Ectodermal cell (in vitro differentiated cells): ENCODE data around the gene CKLF.
"Not testable (repeated sequence)": the region's sequence is repeated elsewhere in the genome, so short reads cannot be mapped to it uniquely, and the experiment has no call there.

ENCODE experiments used
- H3K27ac ChIP-seq: 2 replicates; pipeline ENCODE4 v1.7.0; 2013; ENCODE audit warnings: mild to moderate bottlenecking, low read depth, low read length; ENCODE audit not compliant: insufficient read depth, poor library complexity, severe bottlenecking
- H3K27me3 ChIP-seq: 2 replicates; pipeline ENCODE4 v1.7.0; 2013; ENCODE audit warnings: mild to moderate bottlenecking, low read length; ENCODE audit not compliant: insufficient read depth, control insufficient read depth, poor library complexity, severe bottlenecking
- H3K36me3 ChIP-seq: one replicate; pipeline ENCODE4 v1.7.0; 2013; ENCODE audit warnings: low read length; ENCODE audit not compliant: control insufficient read depth, insufficient read depth
- H3K4me1 ChIP-seq: one replicate; pipeline ENCODE4 v1.7.0; 2013; ENCODE audit warnings: low read length; ENCODE audit not compliant: control insufficient read depth, insufficient read depth
- H3K4me3 ChIP-seq: 2 replicates; pipeline ENCODE4 v1.7.0; 2013; ENCODE audit warnings: low read depth, low read length, control low read depth; ENCODE audit not compliant: insufficient read depth
- H3K9me3 ChIP-seq: 2 replicates; pipeline ENCODE4 v1.7.0; 2013; ENCODE audit warnings: mild to moderate bottlenecking, low read length, moderate library complexity; ENCODE audit not compliant: control insufficient read depth
- WGBS, 2 experiments: methylation state at CpG; one replicate each; pipeline ENCODE4 v1.1.7; 2013; ENCODE audit warnings: missing lambda C conversion rate in 2 of 2; 5-methylcytosine and 5-hydroxymethylcytosine counted together

CKLF gene

GRCh38 chr16:66585481-66586239, 33.3 kb downstream of the CKLF start:
- H3K27ac ChIP-seq = no peak overlapping the region
- H3K36me3 ChIP-seq = no peaks in the 10 kb centered on the region
- H3K4me1 ChIP-seq = peaks cover 7% of the 10 kb centered on the region
- 87 to 91% methylated on average over 10 of the region's 10 CpGs for WGBS, 2 experiments
- H3K27me3 ChIP-seq = no peaks in the 10 kb centered on the region
- no peaks in the 10 kb centered on the region for H3K9me3 ChIP-seq
- no peak overlapping the region for H3K4me3 ChIP-seq

- H3K9me3 ChIP-seq = no peaks in the 10 kb centered on the region
These were observed 35.7 kb downstream of the CKLF start for GRCh38 chr16:66587881-66588600.

DNA sequence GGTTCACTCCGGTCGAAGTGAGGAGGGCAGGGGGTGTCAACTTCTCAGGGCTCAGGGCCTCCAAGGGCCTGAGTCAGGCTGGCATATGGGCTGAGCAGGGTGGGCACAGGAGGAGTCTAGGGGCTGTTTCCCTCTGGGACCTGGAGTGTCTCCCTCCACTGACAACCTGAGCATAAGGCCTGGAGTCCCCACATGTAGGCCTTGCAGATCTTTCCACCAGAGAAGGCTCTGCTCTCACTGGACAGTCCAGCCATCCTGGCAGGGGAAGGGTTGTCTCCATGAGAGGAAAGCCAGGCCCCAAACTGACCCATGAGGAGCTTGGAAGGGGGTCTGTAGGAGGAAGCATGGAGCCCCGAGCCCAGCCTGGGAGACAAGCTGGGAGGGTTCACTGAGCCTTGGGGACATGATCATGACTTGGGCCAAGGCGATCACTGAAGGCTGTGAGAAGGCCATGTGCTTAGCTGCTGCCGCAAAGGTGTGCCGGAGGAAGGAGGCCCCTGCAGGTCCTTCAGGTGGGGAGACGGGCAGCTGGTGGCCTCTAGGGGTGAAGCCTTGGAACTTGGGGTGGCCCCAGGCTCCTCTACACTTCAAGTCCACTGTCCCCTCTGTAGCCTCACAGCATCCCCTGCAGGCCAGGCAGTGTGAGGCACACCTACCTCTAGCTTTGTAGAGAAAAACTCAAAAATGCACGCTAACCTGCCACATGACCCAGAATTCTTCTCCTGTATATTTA, 36.8 kb downstream of the CKLF start:
- H3K27me3 ChIP-seq = no peaks in the 10 kb centered on the region
- WGBS, 2 experiments = 85 to 91% methylated on average over 8 of the region's 8 CpGs
- no peaks in the 10 kb centered on the region for H3K36me3 ChIP-seq
- H3K9me3 ChIP-seq = no peaks in the 10 kb centered on the region
- H3K4me3 ChIP-seq = no peak overlapping the region
- H3K4me1 ChIP-seq = no peaks in the 10 kb centered on the region
- no peak overlapping the region for H3K27ac ChIP-seq

More at GRCh38 chr16:66587881-66588600, 35.7 kb downstream of the CKLF start:
- Histone ChIP-seq H3K27ac (no peak overlapping the region), H3K4me3 (no peak overlapping the region), H3K4me1 (no peaks in the 10 kb centered on the region), H3K27me3 (no peaks in the 10 kb centered on the region), H3K36me3 (no peaks in the 10 kb centered on the region)
- 94% methylated on average over 7 of the region's 7 CpGs for WGBS, 2 experiments

DNA sequence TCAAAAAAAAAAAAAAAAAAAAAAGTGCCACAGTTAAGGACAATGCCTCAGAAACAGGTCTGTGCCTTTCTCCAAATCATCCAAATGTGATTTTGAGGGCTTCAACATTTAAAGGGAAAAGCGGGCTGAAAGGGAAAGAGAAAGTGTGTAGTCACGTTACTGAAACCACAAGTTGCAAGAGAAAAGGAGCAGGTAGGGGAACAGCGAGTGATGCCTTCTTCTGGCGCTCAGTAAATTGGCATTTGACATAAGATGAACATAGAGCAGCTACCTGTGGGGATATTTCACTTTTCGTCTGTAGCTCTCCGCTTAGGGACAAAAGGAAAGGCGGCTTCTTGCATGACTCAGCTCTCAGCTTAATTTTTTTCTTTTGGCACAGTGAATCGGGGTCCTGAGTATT, 37.9 kb downstream of the CKLF start:
- 89 to 91% methylated on average over 8 of the region's 8 CpGs for WGBS, 2 experiments
- H3K9me3 ChIP-seq = no peaks in the 10 kb centered on the region
- H3K27me3 ChIP-seq = no peaks in the 10 kb centered on the region
- H3K4me1 ChIP-seq = no peaks in the 10 kb centered on the region
- H3K27ac ChIP-seq = no peak overlapping the region
- H3K4me3 ChIP-seq = no peak overlapping the region
- H3K36me3 ChIP-seq = no peaks in the 10 kb centered on the region

- H3K27ac ChIP-seq = no peak overlapping the region
- H3K27me3 ChIP-seq = no peaks in the 10 kb centered on the region
- no peak overlapping the region for H3K4me3 ChIP-seq
- no peaks in the 10 kb centered on the region for H3K4me1 ChIP-seq
- WGBS, 2 experiments = 82 to 87% methylated on average over 4 of the region's 4 CpGs
- no peaks in the 10 kb centered on the region for H3K9me3 ChIP-seq
- no peaks in the 10 kb centered on the region for H3K36me3 ChIP-seq
These were observed 38.6 kb downstream of the CKLF start for GRCh38 chr16:66591018-66591417.

- H3K27me3 ChIP-seq = no peaks in the 10 kb centered on the region
- 81 to 87% methylated on average over 3 of the region's 3 CpGs for WGBS, 2 experiments
These were observed 39.9 kb downstream of the CKLF start for GRCh38 chr16:66592241-66592640.

GRCh38 chr16:66592814-66593213, 40.4 kb downstream of the CKLF start:
- WGBS, 2 experiments = 89 to 96% methylated on average over 2 to 3 of the region's 3 CpGs
- Histone ChIP-seq H3K36me3 (no peaks in the 10 kb centered on the region), H3K27ac (no peak overlapping the region), H3K27me3 (no peaks in the 10 kb centered on the region), H3K9me3 (no peaks in the 10 kb centered on the region), H3K4me3 (no peak overlapping the region), H3K4me1 (no peaks in the 10 kb centered on the region)

More at GRCh38 chr16:66592241-66592640, 39.9 kb downstream of the CKLF start:
- Histone ChIP-seq H3K4me3 (no peak overlapping the region), H3K36me3 (no peaks in the 10 kb centered on the region), H3K9me3 (no peaks in the 10 kb centered on the region), H3K4me1 (no peaks in the 10 kb centered on the region), H3K27ac (no peak overlapping the region)

- H3K4me3 ChIP-seq = no peak overlapping the region
- 88 to 90% methylated on average over 7 of the region's 7 CpGs for WGBS, 2 experiments
- no peaks in the 10 kb centered on the region for H3K27me3 ChIP-seq
- H3K4me1 ChIP-seq = no peaks in the 10 kb centered on the region
- no peak overlapping the region for H3K27ac ChIP-seq
- H3K36me3 ChIP-seq = no peaks in the 10 kb centered on the region
- no peaks in the 10 kb centered on the region for H3K9me3 ChIP-seq
These were observed 42.4 kb downstream of the CKLF start for GRCh38 chr16:66594739-66595138.

GRCh38 chr16:66596559-66596958, 44.2 kb downstream of the CKLF start:
- not testable (repeated sequence) for H3K9me3 ChIP-seq, H3K4me3 ChIP-seq, H3K27me3 ChIP-seq, H3K4me1 ChIP-seq, H3K36me3 ChIP-seq, H3K27ac ChIP-seq
- WGBS, 2 experiments = 83 to 100% methylated on average over 4 of the region's 4 CpGs
